Measurements from ENCODE around the gene JAM3.

Gene JAM3

DNA sequence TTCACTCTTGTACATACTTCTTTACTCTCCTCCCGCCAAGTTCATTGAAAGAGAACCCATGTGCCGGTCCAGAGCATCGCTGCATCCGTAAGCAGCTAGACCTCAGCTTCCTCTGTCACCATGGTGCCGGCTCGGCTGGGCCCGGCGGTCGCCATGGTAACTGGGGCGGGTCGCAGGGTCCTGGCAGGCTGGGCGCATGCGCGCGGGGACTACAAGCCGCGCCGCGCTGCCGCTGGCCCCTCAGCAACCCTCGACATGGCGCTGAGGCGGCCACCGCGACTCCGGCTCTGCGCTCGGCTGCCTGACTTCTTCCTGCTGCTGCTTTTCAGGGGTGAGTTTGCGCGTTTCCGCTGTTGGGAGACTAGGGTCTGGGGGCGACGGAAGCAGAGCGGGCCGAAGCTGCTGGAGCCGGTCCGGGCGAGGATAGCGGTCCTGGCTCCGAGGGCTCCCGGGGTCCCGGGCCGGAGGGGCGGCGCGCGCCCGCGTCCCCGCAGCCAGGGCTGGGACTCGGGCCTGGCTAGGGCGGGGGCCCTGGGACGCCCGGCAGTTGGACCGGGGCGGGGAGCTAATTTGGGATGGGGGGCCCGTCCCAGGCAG, at the start of gene JAM3:
JAM3 (plus strand) TSS at position 244 of the 597 bp plus-strand sequence; CDS start at position 256, 12 bp downstream.
- peak; percentile 63 for DNase-seq (ENCODE audit: low read depth)
- TF ChIP-seq, protein P1, sequence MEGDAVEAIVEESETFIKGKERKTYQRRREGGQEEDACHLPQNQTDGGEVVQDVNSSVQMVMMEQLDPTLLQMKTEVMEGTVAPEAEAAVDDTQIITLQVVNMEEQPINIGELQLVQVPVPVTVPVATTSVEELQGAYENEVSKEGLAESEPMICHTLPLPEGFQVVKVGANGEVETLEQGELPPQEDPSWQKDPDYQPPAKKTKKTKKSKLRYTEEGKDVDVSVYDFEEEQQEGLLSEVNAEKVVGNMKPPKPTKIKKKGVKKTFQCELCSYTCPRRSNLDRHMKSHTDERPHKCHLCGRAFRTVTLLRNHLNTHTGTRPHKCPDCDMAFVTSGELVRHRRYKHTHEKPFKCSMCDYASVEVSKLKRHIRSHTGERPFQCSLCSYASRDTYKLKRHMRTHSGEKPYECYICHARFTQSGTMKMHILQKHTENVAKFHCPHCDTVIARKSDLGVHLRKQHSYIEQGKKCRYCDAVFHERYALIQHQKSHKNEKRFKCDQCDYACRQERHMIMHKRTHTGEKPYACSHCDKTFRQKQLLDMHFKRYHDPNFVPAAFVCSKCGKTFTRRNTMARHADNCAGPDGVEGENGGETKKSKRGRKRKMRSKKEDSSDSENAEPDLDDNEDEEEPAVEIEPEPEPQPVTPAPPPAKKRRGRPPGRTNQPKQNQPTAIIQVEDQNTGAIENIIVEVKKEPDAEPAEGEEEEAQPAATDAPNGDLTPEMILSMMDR (IDR thresholded peaks at IDR 0.05; ENCODE audit: control insufficient read depth, insufficient read depth, low read depth, low read length, missing control alignments) = no peak
- peak within 1 kb of the TSS; percentile 74 for H3K4me3 ChIP-seq (ENCODE audit: control insufficient read depth, low read depth, low read length)

DNA sequence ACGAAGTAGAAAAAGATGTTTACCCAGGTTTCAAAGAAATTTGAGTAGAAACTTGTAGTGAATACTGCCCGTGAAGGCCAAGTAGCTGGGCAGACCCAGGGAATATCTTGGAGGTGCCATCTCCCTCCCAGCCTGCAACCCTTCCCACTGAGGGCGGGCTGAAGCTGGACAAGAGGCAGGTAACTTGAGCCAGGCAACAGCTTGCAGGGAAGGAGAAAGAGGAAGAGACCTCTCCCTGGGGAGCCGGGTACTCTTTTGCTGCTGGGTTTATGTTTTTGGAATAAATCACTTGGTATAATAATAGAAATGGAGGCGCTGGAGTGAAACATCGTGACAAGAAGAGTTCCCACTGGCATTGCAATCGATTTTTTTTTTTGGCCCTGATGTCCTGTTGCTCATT, 49.4 kb upstream of the JAM3 start:
- no peak for DNase-seq (ENCODE audit: low read depth)
- TF ChIP-seq, protein P1 (IDR thresholded peaks at IDR 0.05; ENCODE audit: control insufficient read depth, insufficient read depth, low read depth, low read length, missing control alignments) = no peak
- H3K4me3 ChIP-seq (ENCODE audit: control insufficient read depth, low read depth, low read length) = no peak overlapping the region

DNA sequence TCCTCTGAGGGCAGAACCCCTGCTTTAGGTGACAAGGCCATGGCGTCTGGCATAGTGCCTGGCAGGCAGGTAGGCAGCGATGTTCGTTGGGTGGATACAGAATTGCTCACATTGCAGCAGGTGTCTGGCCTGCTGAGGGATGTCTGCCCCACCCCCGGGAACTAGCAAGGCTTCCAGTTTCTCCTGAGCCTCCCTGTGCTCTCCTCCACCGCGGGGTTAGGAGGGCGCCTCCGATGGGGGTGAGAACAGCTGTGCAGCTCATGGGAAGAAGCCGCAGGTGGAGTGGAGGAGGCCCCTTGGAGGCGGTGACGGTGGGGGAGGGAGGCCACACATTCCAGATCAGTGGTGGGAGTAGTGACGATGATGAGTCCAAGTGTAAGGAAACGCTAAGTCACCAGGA, 48.3 kb upstream of the JAM3 start:
- DNase-seq (ENCODE audit: low read depth) = no peak
- TF ChIP-seq, protein P1 (IDR thresholded peaks at IDR 0.05; ENCODE audit: control insufficient read depth, insufficient read depth, low read depth, low read length, missing control alignments) = no peak
- H3K4me3 ChIP-seq (ENCODE audit: control insufficient read depth, low read depth, low read length) = no peak overlapping the region

DNA sequence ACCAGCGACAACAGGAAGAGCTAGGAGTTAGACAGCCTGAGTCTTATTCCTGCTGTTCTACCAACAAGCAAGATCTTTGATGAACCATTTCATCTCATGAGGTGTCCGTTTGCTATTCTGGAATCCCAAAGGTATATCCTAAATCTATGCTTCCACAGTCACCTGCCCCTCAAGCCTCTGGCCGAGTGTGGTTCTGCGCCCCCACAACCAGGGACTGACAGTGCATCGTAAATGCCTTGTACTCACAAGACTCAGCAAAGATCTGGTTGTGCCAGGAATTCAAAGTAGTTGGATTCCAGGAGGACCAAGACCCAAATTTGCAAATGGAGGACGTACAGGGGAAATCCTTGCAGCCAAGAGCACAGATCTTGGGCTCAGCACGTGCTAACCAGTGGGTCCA, 47.5 kb upstream of the JAM3 start:
- TF ChIP-seq, protein P1 (IDR thresholded peaks at IDR 0.05; ENCODE audit: control insufficient read depth, insufficient read depth, low read depth, low read length, missing control alignments) = no peak
- DNase-seq (ENCODE audit: low read depth) = no peak
- H3K4me3 ChIP-seq (ENCODE audit: control insufficient read depth, low read depth, low read length) = no peak overlapping the region

DNA sequence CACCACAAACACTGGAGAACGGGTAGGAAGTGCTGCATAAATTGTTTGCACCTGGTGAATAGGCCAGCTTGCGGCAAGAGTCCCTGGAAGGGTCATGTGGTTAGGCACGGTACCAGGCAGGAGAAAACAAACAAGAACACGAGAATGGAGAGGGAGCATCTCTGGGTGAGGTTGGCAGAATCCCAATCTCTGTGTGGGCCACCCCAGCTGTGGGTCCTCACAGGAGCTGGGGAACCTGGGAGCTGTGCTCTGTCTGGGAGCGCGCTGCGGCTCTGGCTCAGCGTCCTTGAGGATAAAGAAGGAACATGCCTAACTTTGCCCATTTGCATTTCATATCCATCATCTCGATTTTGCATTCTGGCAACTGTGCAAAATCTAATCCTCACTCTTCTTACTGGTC, 46.1 kb upstream of the JAM3 start:
- TF ChIP-seq, protein P1 (IDR thresholded peaks at IDR 0.05; ENCODE audit: control insufficient read depth, insufficient read depth, low read depth, low read length, missing control alignments) = no peak
- no peak overlapping the region for H3K4me3 ChIP-seq (ENCODE audit: control insufficient read depth, low read depth, low read length)
- DNase-seq (ENCODE audit: low read depth) = no peak

DNA sequence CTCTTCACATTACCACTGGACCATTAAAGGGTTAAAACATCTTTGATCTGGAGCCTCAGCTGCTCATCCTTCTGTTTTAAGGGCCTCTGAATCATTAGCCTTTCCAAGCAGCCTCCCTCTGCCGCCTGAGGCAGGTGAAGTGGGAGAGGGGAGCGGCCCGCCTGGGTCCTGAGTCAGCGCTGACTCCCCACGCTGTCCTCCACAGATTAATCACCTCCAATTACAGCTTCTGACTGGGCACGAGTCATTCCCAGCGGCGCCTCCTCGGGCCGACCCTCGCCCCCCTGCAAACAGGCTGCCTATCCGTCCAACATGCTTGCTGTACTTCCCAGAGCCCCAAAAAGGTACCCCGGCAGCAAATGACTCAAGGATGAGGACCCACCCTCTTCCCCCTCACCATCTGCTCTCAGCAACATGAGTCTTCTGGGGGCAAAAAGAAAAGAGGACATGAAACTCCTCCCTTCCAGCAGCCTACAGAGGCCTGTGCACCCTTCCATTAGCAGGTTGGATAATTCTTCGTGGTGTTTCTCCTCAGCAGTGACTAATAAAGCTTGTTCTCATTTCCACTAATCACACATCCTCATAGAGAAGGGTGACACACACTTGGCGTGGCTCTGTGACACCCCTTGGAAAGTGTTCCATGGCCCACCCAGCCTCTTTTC, 44.3 kb upstream of the JAM3 start:
- no peak overlapping the region for H3K4me3 ChIP-seq (ENCODE audit: control insufficient read depth, low read depth, low read length)
- TF ChIP-seq, protein P1 (IDR thresholded peaks at IDR 0.05; ENCODE audit: control insufficient read depth, insufficient read depth, low read depth, low read length, missing control alignments) = no peak
- DNase-seq (ENCODE audit: low read depth) = no peak
